Bronchial epithelial cell (primary cell): ENCODE data around the gene TXNDC15. TPM values are rescaled to one million over a fixed set of nuclear protein-coding genes. Genes with fewer than 3 reads are reported as not detected.

Experiments
- DNase-seq: peaks from one replicate; pipeline ENCODE4 v3.0.0-alpha.2; 2010; ENCODE audit warnings: low read depth
- FAIRE-seq: peaks from 2 replicates; lab custom pipeline; 2011; peaks lifted over from hg19 to GRCh38; lab: Jason Lieb, UNC
- H3K27me3 ChIP-seq: 2 replicates; pipeline ENCODE4 v1.5.1; 2011; ENCODE audit warnings: low read length; ENCODE audit not compliant: control insufficient read depth, insufficient read depth
- H3K36me3 ChIP-seq: 2 replicates; pipeline ENCODE4 v1.5.1; 2011; ENCODE audit warnings: low read length; ENCODE audit not compliant: control insufficient read depth, insufficient read depth
- H3K4me3 ChIP-seq: 2 replicates; pipeline ENCODE4 v1.5.1; 2011; ENCODE audit warnings: mild to moderate bottlenecking, low read depth, low read length, control low read depth
- total RNA-seq: library from RNA; depleted of rRNA; stranded (reverse); fragments of >200 nt; gene quantifications from 2 replicates; pipeline ENCODE4 v1.2.1, GENCODE V29; 2014
- TF ChIP-seq, protein P1 (sequence below): IDR thresholded peaks from 2 replicates; pipeline ENCODE4 v1.5.1; 2011; ENCODE audit warnings: mild to moderate bottlenecking, moderate library complexity, low read length, control low read depth, inconsistent platforms; ENCODE audit not compliant: insufficient read depth, severe bottlenecking

The TXNDC15 gene
- total RNA-seq, 1 donor from 2014 or later, result 45.8 TPM

DNA sequence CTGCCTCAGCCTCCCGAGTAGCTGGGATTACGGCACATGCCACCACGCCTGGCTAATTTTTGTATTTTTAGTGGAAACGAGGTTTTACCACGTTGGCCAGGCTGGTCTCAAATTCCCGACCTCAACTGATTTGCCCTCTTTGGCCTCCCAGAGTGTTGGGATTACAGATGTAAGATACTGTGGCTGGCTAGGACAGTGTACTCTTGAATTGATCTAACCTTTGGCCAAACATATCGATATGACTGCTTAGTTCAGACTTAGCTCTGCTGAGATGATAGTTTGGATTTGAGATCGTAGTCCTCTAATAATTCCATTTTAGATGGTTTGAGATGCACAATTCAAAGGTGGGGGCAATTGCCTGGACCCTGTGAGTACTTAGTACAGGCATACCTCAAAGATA lies 15.2 kb downstream of the TXNDC15 start:
- Histone ChIP-seq H3K36me3 (no peaks in the 10 kb centered on the region), H3K27me3 (no peaks in the 10 kb centered on the region), H3K4me3 (no peak overlapping the region)
- FAIRE-seq (no peak), DNase-seq (no peak)
- TF ChIP-seq, protein P1, sequence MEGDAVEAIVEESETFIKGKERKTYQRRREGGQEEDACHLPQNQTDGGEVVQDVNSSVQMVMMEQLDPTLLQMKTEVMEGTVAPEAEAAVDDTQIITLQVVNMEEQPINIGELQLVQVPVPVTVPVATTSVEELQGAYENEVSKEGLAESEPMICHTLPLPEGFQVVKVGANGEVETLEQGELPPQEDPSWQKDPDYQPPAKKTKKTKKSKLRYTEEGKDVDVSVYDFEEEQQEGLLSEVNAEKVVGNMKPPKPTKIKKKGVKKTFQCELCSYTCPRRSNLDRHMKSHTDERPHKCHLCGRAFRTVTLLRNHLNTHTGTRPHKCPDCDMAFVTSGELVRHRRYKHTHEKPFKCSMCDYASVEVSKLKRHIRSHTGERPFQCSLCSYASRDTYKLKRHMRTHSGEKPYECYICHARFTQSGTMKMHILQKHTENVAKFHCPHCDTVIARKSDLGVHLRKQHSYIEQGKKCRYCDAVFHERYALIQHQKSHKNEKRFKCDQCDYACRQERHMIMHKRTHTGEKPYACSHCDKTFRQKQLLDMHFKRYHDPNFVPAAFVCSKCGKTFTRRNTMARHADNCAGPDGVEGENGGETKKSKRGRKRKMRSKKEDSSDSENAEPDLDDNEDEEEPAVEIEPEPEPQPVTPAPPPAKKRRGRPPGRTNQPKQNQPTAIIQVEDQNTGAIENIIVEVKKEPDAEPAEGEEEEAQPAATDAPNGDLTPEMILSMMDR, result no peak

DNA sequence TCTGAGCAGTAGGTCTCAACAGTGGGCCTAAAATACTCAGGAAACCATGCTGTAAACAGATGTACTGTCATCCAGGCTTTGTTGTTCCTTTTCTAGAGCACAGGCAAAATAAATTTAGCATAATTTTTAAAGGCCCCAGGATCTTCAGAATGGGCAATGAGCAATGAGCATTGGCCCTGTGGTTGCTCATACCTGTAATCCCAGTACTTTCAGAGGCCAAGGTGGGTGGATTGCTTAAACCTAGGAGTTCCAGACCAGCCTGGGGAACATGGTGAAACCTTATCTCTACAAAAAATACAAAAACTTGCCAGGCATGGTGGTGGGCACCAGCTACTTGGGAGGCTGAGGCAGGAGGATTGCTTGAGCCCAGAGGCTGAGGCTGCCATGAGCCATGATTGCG lies 17.3 kb downstream of the TXNDC15 start:
- TF ChIP-seq, protein P1, result no peak
- H3K27me3 ChIP-seq, result no peaks in the 10 kb centered on the region
- DNase-seq, result no peak
- H3K4me3 ChIP-seq, result no peak overlapping the region
- H3K36me3 ChIP-seq, result peaks cover 2% of the 10 kb centered on the region
- FAIRE-seq, result no peak

DNA sequence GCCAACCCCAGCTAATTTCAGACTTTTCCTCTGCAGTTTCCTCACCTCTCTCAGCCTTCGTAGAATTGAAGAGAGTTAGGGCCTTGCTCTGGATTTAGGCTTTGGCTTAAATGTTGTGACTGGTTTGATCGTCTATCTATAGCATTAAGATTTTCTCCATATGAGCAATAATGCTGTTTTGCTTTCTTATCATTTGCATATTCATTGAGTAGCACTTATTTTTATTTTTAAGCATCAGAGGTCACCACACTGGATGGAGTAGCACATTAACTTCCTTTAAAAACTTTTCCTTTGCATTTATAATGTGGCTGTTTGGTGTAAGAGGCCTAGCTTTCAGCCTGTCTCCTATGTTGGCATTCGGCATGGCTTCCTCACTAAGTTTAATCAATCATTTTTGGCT lies 18.1 kb downstream of the TXNDC15 start:
- Histone ChIP-seq H3K4me3 (no peak overlapping the region), H3K36me3 (peaks cover 2% of the 10 kb centered on the region), H3K27me3 (no peaks in the 10 kb centered on the region)
- TF ChIP-seq, protein P1, result no peak
- FAIRE-seq (no peak), DNase-seq (no peak)

DNA sequence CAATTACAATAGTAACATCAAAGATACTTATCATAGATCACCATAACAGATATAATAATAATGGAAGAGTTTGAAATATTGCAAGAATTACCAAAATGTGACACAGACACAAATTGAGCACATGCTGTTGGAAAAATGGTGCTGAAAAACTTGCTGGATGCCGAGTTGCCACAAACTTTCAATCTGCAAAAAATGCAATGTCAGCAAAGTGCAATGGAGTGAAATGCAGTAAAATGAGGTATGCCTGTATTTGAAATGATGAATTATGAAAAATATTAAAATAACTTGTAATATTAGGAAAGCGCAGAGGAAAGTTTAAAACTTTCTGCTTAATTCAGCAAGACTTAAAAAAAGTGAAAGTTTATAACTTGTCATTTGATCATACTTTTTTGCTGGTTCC lies 18.8 kb downstream of the TXNDC15 start:
- no peak overlapping the region for H3K4me3 ChIP-seq
- FAIRE-seq (no peak), DNase-seq (no peak)
- H3K36me3 ChIP-seq, result peaks cover 2% of the 10 kb centered on the region
- TF ChIP-seq, protein P1, result no peak
- H3K27me3 ChIP-seq, result no peaks in the 10 kb centered on the region

DNA sequence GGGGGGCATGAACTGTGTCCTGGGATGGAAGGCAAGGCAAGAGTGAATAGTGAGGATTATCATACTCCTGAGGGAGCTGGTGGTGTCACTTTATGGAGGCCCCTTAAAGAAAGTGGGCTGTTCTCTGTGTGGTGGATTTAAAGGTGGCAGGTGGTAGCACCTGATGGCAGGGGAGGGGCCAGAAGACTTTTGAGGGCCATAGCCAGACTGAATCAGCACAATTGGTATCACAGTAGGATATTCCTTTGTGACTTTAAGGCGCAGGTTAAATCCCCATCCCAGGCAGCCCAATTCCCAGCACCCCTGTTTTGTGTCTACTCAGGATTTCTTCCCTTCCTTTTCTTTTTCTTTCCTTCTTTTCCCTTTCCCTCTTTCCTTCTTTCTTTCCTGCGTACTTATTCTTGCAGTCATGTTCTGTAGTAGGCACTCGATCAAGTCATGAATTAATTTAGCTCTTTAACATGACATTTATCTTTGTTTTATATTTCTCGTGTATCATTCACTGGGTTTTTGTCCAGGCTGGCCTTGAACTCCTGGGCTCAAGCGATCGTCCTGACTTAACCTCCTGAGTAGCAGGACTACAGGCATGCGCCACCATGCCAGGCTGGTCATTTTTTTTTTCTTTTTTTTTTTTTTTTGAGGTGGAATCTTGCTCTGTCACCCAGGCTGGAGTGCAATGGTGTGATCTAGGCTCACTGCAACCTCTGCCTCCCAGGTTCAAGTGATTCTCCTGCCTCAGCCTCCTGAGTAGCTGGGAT lies 19.8 kb downstream of the TXNDC15 start:
- peaks cover 2% of the 10 kb centered on the region for H3K36me3 ChIP-seq

More for the DNA sequence above, 19.8 kb downstream of the TXNDC15 start:
- Histone ChIP-seq H3K4me3 (no peak overlapping the region), H3K27me3 (no peaks in the 10 kb centered on the region)
- FAIRE-seq, result no peak
- TF ChIP-seq, protein P1, result no peak
- DNase-seq, result no peak
